ENCODE measurements around the gene CDC42BPB. TPM values are rescaled to one million over a fixed set of nuclear protein-coding genes. Genes with fewer than 3 reads are reported as not detected.

Gene CDC42BPB
- total RNA-seq, 1 experiment from 2014 or later = 103 TPM

DNA sequence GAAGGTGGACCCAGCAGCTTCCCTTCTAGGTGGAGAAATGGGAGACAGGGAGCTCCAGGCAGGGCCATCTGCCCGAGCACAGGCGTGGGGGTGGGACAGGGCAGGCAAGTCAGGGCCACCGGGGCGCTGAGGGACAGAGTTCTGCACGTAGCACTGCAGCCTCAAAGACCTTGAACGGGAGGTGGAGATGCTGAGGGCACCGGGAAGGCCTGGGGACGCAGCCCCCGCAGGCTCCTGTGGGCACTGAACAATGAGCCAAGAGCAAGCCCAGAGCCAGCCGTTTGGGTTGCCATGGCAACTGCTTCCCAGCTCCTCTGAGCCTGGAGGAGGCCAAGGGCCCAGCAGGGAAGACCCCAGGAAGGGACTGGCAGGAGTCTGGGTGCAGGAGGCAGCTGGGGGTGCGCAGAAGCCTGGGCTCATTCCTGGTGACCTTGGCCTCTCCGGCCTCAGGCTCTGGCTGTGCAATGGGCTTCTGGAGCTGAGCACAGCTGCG lies 30.0 kb upstream of the CDC42BPB start:
- no peak overlapping the region for H3T11ph ChIP-seq (ENCODE audit: low read length)
- no peak for DNase-seq
- H2BK15ac ChIP-seq (ENCODE audit: low read depth, low read length) = no peak overlapping the region
- H3K27me3 Mint-ChIP-seq (ENCODE audit: low read depth) = peaks cover 11% of the 10 kb centered on the region
- H3K14ac ChIP-seq (ENCODE audit: insufficient read depth, low read length) = no peak overlapping the region
- peaks cover 1% of the 10 kb centered on the region; the same call in 1 of the 2 replicates for H3K27me3 ChIP-seq (ENCODE audit: insufficient read depth, low read length)
- H3K36me3 Mint-ChIP-seq (ENCODE audit: insufficient read depth in 1 of 3, low read depth in 3 of 3) = no peaks in the 10 kb centered on the region
- no peak overlapping the region for H2AFZ ChIP-seq (ENCODE audit: low read length)
- no peak overlapping the region for H3K4ac ChIP-seq (ENCODE audit: low read depth, low read length)
- H2BK12ac ChIP-seq (ENCODE audit: insufficient read length, low read depth, low read length) = no peak overlapping the region
- H3K27ac ChIP-seq (ENCODE audit: insufficient read length, low read depth, low read length) = no peak overlapping the region
- H3K4me3 Mint-ChIP-seq = no peak overlapping the region
- H2BK5ac ChIP-seq (ENCODE audit: insufficient read length, low read length) = no peak overlapping the region
- H2BK120ac ChIP-seq (ENCODE audit: low read depth, low read length, poor library complexity, severe bottlenecking) = no peak overlapping the region
- H3K9me3 Mint-ChIP-seq = no peaks in the 10 kb centered on the region
- H3K23ac ChIP-seq (ENCODE audit: insufficient read length, low read depth, low read length) = no peak overlapping the region
- H3K56ac ChIP-seq (ENCODE audit: insufficient read length, low read depth, low read length) = no peak overlapping the region
- no peak overlapping the region for H3K4me2 ChIP-seq (ENCODE audit: insufficient read depth, insufficient read length, low read length)
- no peaks in the 10 kb centered on the region for H3K4me1 ChIP-seq (ENCODE audit: insufficient read depth, low read length)
- no peaks in the 10 kb centered on the region for H3K9me3 ChIP-seq (ENCODE audit: control insufficient read depth, low read depth, low read length)
- no peak overlapping the region for H2AK5ac ChIP-seq (ENCODE audit: insufficient read length, low read length)
- no CpG with 5 or more reads among the region's 13 CpGs for WGBS (ENCODE audit: extremely low coverage, insufficient read length, low lambda C conversion rate)
- H2BK20ac ChIP-seq (ENCODE audit: low read depth, low read length, poor library complexity, severe bottlenecking) = no peak overlapping the region
- TF ChIP-seq, protein P1, sequence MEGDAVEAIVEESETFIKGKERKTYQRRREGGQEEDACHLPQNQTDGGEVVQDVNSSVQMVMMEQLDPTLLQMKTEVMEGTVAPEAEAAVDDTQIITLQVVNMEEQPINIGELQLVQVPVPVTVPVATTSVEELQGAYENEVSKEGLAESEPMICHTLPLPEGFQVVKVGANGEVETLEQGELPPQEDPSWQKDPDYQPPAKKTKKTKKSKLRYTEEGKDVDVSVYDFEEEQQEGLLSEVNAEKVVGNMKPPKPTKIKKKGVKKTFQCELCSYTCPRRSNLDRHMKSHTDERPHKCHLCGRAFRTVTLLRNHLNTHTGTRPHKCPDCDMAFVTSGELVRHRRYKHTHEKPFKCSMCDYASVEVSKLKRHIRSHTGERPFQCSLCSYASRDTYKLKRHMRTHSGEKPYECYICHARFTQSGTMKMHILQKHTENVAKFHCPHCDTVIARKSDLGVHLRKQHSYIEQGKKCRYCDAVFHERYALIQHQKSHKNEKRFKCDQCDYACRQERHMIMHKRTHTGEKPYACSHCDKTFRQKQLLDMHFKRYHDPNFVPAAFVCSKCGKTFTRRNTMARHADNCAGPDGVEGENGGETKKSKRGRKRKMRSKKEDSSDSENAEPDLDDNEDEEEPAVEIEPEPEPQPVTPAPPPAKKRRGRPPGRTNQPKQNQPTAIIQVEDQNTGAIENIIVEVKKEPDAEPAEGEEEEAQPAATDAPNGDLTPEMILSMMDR (conservative IDR thresholded peaks at IDR 0.05) = no peak
- H4K5ac ChIP-seq (ENCODE audit: insufficient read length, low read depth, low read length) = no peak overlapping the region
- no peaks in the 10 kb centered on the region for H3K79me2 ChIP-seq (ENCODE audit: insufficient read depth, low read length)
- peaks cover 4% of the 10 kb centered on the region for H3K23me2 ChIP-seq (ENCODE audit: insufficient read length, low read depth, low read length, poor library complexity, severe bottlenecking)
- no peak overlapping the region for H3K18ac ChIP-seq (ENCODE audit: insufficient read length, low read depth, low read length)
- H3K79me1 ChIP-seq (ENCODE audit: insufficient read depth, low read depth, low read length, poor library complexity, severe bottlenecking) = no peaks in the 10 kb centered on the region
- no peak overlapping the region for H4K91ac ChIP-seq (ENCODE audit: insufficient read length, low read depth, low read length)
- no peak overlapping the region for H4K8ac ChIP-seq (replicated peaks; ENCODE audit: insufficient read length, low read depth, low read length)
- H3K4me1 Mint-ChIP-seq = peaks cover 5 to 12% of the 10 kb centered on the region in 2 experiments
- H4K20me1 ChIP-seq (ENCODE audit: control insufficient read depth, insufficient read depth, insufficient read length) = no peaks in the 10 kb centered on the region
- no peak overlapping the region for H3K9ac ChIP-seq (ENCODE audit: extremely low read depth, insufficient read length, low read length)
- no peak overlapping the region for H3K27ac Mint-ChIP-seq

Measured in H9 (cell line).